Spleen (tissue), 7 donors: ENCODE measurements around the gene TRPV4.
"Not testable (repeated sequence)": the region's sequence is repeated elsewhere in the genome, so short reads cannot be mapped to it uniquely, and the experiment has no call there.

Experiments
- POLR2A ChIP-seq, 3 donors: fragments of 450-650 bp; IDR thresholded peaks; one replicate each; pipeline ENCODE4 v1.5.1; 2017; ENCODE audit warnings: antibody characterized with exemption in 3 of 3, mild to moderate bottlenecking in 1 of 3
- POLR2AphosphoS5 ChIP-seq, 3 donors: sonication (generic); formaldehyde crosslinking; IDR thresholded peaks; one replicate each; pipeline ENCODE4 v1.5.1; 2017; ENCODE audit warnings: antibody characterized with exemption in 3 of 3
- TF ChIP-seq, protein P1 (sequence below), 11 experiments: fragments of 200-600 bp in 7 of 11; fragments of 450-650 bp in 4 of 11; sonication (generic) in 4 of 11; IDR thresholded peaks in 8 of 11; conservative IDR thresholded peaks in 3 of 11; 1 replicate in 7 of 11; 2 replicates in 4 of 11; pipeline versions ENCODE4 v1.4.0 to v1.8.0; 2016 to 2021; ENCODE audit warnings: antibody characterized with exemption in 11 of 11, inconsistent platforms in 4 of 11, mild to moderate bottlenecking in 1 of 11
- donor health status: DM: no; HTN: no; CAD: no; lungs with moderate emphysema.
- donor health status: DM: no; HTN: no; CAD: no.
- donor health status: DM: no; HTN: no; CAD: no.

DNA sequence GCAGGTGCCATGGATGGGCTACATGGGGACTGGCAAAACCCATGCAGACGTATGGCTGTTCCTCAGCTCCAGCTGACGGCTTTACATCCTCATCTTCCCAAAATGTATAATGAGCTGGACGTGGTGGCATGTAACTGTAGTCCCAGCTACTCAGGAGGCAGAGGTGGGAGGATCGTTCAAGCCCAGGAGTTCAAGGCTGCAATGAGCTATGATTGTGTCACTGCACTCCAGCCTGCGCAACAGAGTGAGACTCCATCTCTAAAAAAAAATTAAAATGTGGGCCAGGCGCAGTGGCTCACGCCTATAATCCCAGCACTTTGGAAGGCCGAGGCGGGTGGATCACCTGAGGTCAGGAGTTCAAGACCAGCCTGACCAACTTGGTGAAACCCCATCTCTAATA is 29.3 kb upstream of the TRPV4 start:
- TF ChIP-seq POLR2A, POLR2AphosphoS5 (IDR thresholded peaks at IDR 0.05): not testable (repeated sequence)
- TF ChIP-seq, protein P1, sequence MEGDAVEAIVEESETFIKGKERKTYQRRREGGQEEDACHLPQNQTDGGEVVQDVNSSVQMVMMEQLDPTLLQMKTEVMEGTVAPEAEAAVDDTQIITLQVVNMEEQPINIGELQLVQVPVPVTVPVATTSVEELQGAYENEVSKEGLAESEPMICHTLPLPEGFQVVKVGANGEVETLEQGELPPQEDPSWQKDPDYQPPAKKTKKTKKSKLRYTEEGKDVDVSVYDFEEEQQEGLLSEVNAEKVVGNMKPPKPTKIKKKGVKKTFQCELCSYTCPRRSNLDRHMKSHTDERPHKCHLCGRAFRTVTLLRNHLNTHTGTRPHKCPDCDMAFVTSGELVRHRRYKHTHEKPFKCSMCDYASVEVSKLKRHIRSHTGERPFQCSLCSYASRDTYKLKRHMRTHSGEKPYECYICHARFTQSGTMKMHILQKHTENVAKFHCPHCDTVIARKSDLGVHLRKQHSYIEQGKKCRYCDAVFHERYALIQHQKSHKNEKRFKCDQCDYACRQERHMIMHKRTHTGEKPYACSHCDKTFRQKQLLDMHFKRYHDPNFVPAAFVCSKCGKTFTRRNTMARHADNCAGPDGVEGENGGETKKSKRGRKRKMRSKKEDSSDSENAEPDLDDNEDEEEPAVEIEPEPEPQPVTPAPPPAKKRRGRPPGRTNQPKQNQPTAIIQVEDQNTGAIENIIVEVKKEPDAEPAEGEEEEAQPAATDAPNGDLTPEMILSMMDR (IDR thresholded peaks at IDR 0.05 in 8 of 11, conservative IDR thresholded peaks at IDR 0.05 in 3 of 11), result not testable (repeated sequence)
